ENCODE results near the gene RNF207.
"Not testable (repeated sequence)": the region's sequence is repeated elsewhere in the genome, so short reads cannot be mapped to it uniquely, and the experiment has no call there.

RNF207 gene

GRCh38 chr1:6210591-6211355 is 4.9 kb downstream of the RNF207 start:
- TF ChIP-seq CTCF (conservative IDR thresholded peaks at IDR 0.05) = no peak
- H3K27ac ChIP-seq = no peak overlapping the region

GRCh38 chr1:6211731-6212130 is 5.8 kb downstream of the RNF207 start:
- H3K27ac ChIP-seq = no peak overlapping the region
- TF ChIP-seq CTCF (conservative IDR thresholded peaks at IDR 0.05) = no peak

GRCh38 chr1:6212193-6212959 is 6.5 kb downstream of the RNF207 start:
- no peak overlapping the region for H3K27ac ChIP-seq
- no peak for TF ChIP-seq CTCF (conservative IDR thresholded peaks at IDR 0.05)

GRCh38 chr1:6218375-6219164 is 12.7 kb downstream of the RNF207 start:
- H3K27ac ChIP-seq = no peak overlapping the region
- no peak for TF ChIP-seq CTCF (conservative IDR thresholded peaks at IDR 0.05)

- not testable (repeated sequence) for H3K27ac ChIP-seq
Observed at GRCh38 chr1:6219641-6220040, 13.7 kb downstream of the RNF207 start.

GRCh38 chr1:6220236-6220635 is 14.3 kb downstream of the RNF207 start:
- no peak overlapping the region for H3K27ac ChIP-seq
- no peak for TF ChIP-seq CTCF (conservative IDR thresholded peaks at IDR 0.05)

- no peak overlapping the region for H3K27ac ChIP-seq
- TF ChIP-seq CTCF (conservative IDR thresholded peaks at IDR 0.05) = no peak
Observed at GRCh38 chr1:6221210-6221784, 15.4 kb downstream of the RNF207 start.
